Measurements from ENCODE around the gene CACNG6. TPM values are rescaled to one million over a fixed set of nuclear protein-coding genes. Genes with fewer than 3 reads are reported as not detected.
A peak's percentile ranks its signal among the peaks of the same experiment; 100 is the strongest.

CACNG6 gene
- total and polyA plus RNA-seq, 10 of the 15 experiments (the other 5 are each of a cell fraction or from before 2014, with no cell fraction given): 0.07 TPM; not detected in 9

DNA sequence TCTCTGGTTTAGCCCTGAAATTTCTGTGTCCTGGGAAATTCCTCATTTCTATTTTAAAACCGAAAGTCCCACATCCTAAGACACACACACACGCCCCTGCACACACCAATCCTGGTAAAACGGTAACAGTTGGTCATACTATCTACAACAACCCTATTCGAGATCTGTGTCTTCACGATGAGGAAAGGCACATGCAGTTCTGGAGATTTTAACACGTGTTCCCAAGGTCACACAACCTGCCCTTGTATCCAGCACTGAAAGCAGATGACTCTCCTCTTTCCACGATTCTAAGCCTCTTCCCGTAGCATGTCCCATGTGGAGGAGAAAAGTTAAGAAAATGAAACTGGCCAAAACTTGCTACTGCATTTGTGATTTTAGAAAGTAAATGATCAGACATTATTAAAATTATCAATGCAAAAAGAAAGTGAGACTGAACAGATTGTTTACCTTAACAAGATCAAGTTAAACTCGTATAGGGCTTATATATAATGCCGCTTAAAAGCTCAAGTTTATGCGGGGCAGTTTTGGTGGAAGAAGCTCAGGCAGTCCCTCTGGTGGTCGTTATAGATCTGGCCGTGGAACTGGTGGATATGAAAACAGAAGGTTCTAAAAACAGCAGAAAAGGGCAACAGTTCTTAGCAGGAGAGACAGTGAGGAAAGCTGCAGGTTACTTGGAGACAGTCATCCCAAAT lies 39.6 kb downstream of the CACNG6 start:
- 22% methylated on average over 13 of the region's 13 CpGs for WGBS (ENCODE audit: insufficient coverage, insufficient replicate concordance, low lambda C conversion rate, missing lambda C conversion rate)
- Histone ChIP-seq H3K79me2 (ENCODE audit: control insufficient read depth, insufficient read depth, low read length) (no peaks in the 10 kb centered on the region), H3K36me3 (ENCODE audit: control insufficient read depth in 2 of 2, insufficient read depth in 2 of 2, low read length in 1 of 2) (no peaks in the 10 kb centered on the region), H2AFZ (ENCODE audit: control insufficient read depth, low read depth, low read length) (no peak overlapping the region), H3K27ac (ENCODE audit: control insufficient read depth, insufficient read depth) (no peak overlapping the region), H4K20me1 (ENCODE audit: control insufficient read depth, insufficient read depth) (no peaks in the 10 kb centered on the region), H3K4me3 (no peak overlapping the region), H3K4me2 (ENCODE audit: control insufficient read depth, insufficient read depth) (no peak overlapping the region), H3K27me3 (replicated peaks in 1 of 2; ENCODE audit: control insufficient read depth in 2 of 2, insufficient read depth in 2 of 2, low read length in 1 of 2) (no peaks in the 10 kb centered on the region), H3K9ac (ENCODE audit: control insufficient read depth, insufficient read depth, low read length) (no peak overlapping the region), H3K4me1 (ENCODE audit: control insufficient read depth, insufficient read depth, low read length) (no peaks in the 10 kb centered on the region), H3K9me3 (replicated peaks; ENCODE audit: control insufficient read depth, insufficient read depth, low read length) (no peaks in the 10 kb centered on the region; the same call in 2 of the 3 replicates)
- BruUV-seq (replicated peaks): no TSS peak
- in situ Hi-C loops (cut with MboI): no loop called here
- ATAC-seq (no peak), DNase-seq (ENCODE audit: low read depth, low spot score) (no peak), FAIRE-seq (no peak)
- ChIA-PET POLR2A (no interaction called here), RAD21 (ENCODE audit: unreplicated experiment) (no interaction called here), CTCF (interaction anchor here (0.5 to 0.8 kb wide), 3 partner anchors 93 to 273 kb away, joined by 3 to 4 read pairs (median 4); no protein-coding TSS in a partner anchor), SMC1A (ENCODE audit: uncharacterized antibody, unreplicated experiment) (no interaction called here)
- intact Hi-C loops (cut with micrococcal nuclease; ENCODE audit: unreplicated experiment): no loop called here
- TF ChIP-seq, protein P1, sequence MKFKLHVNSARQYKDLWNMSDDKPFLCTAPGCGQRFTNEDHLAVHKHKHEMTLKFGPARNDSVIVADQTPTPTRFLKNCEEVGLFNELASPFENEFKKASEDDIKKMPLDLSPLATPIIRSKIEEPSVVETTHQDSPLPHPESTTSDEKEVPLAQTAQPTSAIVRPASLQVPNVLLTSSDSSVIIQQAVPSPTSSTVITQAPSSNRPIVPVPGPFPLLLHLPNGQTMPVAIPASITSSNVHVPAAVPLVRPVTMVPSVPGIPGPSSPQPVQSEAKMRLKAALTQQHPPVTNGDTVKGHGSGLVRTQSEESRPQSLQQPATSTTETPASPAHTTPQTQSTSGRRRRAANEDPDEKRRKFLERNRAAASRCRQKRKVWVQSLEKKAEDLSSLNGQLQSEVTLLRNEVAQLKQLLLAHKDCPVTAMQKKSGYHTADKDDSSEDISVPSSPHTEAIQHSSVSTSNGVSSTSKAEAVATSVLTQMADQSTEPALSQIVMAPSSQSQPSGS (IDR thresholded peaks at IDR 0.05; ENCODE audit: low read length): no peak
- TF ChIP-seq, protein P2, sequence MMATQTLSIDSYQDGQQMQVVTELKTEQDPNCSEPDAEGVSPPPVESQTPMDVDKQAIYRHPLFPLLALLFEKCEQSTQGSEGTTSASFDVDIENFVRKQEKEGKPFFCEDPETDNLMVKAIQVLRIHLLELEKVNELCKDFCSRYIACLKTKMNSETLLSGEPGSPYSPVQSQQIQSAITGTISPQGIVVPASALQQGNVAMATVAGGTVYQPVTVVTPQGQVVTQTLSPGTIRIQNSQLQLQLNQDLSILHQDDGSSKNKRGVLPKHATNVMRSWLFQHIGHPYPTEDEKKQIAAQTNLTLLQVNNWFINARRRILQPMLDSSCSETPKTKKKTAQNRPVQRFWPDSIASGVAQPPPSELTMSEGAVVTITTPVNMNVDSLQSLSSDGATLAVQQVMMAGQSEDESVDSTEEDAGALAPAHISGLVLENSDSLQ (IDR thresholded peaks at IDR 0.05): no peak
- TF ChIP-seq, protein P3, sequence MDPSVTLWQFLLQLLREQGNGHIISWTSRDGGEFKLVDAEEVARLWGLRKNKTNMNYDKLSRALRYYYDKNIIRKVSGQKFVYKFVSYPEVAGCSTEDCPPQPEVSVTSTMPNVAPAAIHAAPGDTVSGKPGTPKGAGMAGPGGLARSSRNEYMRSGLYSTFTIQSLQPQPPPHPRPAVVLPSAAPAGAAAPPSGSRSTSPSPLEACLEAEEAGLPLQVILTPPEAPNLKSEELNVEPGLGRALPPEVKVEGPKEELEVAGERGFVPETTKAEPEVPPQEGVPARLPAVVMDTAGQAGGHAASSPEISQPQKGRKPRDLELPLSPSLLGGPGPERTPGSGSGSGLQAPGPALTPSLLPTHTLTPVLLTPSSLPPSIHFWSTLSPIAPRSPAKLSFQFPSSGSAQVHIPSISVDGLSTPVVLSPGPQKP (IDR thresholded peaks at IDR 0.05; ENCODE audit: low read depth, low read length): no peak
- TF ChIP-seq ESRRA (IDR thresholded peaks at IDR 0.05; ENCODE audit: low read length) (no peak), RCOR1 (conservative IDR thresholded peaks at IDR 0.05; ENCODE audit: low read depth, low read length) (no peak), STAT3 (IDR thresholded peaks at IDR 0.05; ENCODE audit: low read depth, low read length) (no peak), MYB (IDR thresholded peaks at IDR 0.05; ENCODE audit: borderline replicate concordance, low read depth, low read length) (no peak)
- TF ChIP-seq, protein P4, sequence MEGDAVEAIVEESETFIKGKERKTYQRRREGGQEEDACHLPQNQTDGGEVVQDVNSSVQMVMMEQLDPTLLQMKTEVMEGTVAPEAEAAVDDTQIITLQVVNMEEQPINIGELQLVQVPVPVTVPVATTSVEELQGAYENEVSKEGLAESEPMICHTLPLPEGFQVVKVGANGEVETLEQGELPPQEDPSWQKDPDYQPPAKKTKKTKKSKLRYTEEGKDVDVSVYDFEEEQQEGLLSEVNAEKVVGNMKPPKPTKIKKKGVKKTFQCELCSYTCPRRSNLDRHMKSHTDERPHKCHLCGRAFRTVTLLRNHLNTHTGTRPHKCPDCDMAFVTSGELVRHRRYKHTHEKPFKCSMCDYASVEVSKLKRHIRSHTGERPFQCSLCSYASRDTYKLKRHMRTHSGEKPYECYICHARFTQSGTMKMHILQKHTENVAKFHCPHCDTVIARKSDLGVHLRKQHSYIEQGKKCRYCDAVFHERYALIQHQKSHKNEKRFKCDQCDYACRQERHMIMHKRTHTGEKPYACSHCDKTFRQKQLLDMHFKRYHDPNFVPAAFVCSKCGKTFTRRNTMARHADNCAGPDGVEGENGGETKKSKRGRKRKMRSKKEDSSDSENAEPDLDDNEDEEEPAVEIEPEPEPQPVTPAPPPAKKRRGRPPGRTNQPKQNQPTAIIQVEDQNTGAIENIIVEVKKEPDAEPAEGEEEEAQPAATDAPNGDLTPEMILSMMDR (IDR thresholded peaks at IDR 0.05 in 2 of 3, conservative IDR thresholded peaks at IDR 0.05 in 1 of 3; ENCODE audit: control insufficient read depth in 2 of 3, extremely low read depth in 1 of 3, insufficient read depth in 1 of 3, low read depth in 3 of 3, low read length in 3 of 3): 0 out of 6 replicates have a peak, but pooled peaks of 1 of the 3 experiments have one; percentile 5
